GM12878 (cell line): ENCODE results near the gene ST8SIA1.

ENCODE experiments used
- POLR2A ChIP-seq: IDR thresholded peaks from 2 replicates; pipeline ENCODE4 v1.6.1; 2011; ENCODE audit warnings: low read depth, mild to moderate bottlenecking, low read length
- POLR2AphosphoS5 ChIP-seq: IDR thresholded peaks from 2 replicates; pipeline ENCODE4 v1.6.1; 2011; ENCODE audit warnings: mild to moderate bottlenecking, low read length, inconsistent platforms
- RAD51 ChIP-seq: fragments of 450-650 bp; IDR thresholded peaks from 2 replicates; pipeline ENCODE4 v1.6.1; 2016; ENCODE audit warnings: moderate library complexity, mild to moderate bottlenecking, inconsistent platforms
- TAF1 ChIP-seq: IDR thresholded peaks from 2 replicates; pipeline ENCODE4 v1.6.1; 2011; ENCODE audit warnings: mild to moderate bottlenecking, low read depth, low read length, borderline replicate concordance
- ZZZ3 ChIP-seq: IDR thresholded peaks from 2 replicates; pipeline ENCODE4 v1.6.1; 2011; ENCODE audit warnings: low read depth; ENCODE audit not compliant: control insufficient read depth, insufficient read length
- TF ChIP-seq, protein P1 (sequence below), 3 experiments: IDR thresholded peaks in 2 of 3; conservative IDR thresholded peaks in 1 of 3; 2 replicates each; pipeline ENCODE4 v1.5.1; 2011; ENCODE audit warnings: low read depth in 3 of 3, low read length in 3 of 3, mild to moderate bottlenecking in 3 of 3, control low read depth in 2 of 3, moderate library complexity in 2 of 3, inconsistent platforms in 1 of 3, mixed read lengths in 1 of 3; ENCODE audit not compliant: control insufficient read depth in 2 of 3, insufficient read depth in 1 of 3; ENCODE audit errors: extremely low read depth in 1 of 3

DNA sequence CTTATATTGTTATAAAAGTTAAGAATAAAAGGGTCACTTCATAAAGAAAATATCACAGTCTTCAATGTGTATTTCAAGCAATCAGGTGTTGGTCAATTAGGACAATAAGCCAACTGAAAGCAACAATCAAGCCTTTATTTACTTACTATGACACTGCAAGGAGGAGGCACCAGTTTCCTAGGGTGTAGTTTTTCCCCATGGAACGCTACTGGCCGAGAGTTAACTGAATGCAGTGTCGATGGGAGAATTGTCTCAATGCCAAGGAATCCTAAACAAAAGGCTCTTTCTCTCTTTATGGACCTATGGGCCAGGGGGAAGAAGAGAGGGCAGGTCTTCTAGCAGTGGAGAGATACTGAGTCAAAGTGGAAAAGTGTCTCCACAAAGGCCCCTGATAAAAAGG is 146.1 kb downstream of the ST8SIA1 start:
- TF ChIP-seq POLR2A = no peak
- TF ChIP-seq ZZZ3 = no peak
- TF ChIP-seq, protein P1, sequence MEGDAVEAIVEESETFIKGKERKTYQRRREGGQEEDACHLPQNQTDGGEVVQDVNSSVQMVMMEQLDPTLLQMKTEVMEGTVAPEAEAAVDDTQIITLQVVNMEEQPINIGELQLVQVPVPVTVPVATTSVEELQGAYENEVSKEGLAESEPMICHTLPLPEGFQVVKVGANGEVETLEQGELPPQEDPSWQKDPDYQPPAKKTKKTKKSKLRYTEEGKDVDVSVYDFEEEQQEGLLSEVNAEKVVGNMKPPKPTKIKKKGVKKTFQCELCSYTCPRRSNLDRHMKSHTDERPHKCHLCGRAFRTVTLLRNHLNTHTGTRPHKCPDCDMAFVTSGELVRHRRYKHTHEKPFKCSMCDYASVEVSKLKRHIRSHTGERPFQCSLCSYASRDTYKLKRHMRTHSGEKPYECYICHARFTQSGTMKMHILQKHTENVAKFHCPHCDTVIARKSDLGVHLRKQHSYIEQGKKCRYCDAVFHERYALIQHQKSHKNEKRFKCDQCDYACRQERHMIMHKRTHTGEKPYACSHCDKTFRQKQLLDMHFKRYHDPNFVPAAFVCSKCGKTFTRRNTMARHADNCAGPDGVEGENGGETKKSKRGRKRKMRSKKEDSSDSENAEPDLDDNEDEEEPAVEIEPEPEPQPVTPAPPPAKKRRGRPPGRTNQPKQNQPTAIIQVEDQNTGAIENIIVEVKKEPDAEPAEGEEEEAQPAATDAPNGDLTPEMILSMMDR (IDR thresholded peaks at IDR 0.05 in 2 of 3, conservative IDR thresholded peaks at IDR 0.05 in 1 of 3; ENCODE audit: control insufficient read depth in 2 of 3, extremely low read depth in 1 of 3, insufficient read depth in 1 of 3, low read depth in 3 of 3, low read length in 3 of 3) = no peak
- TF ChIP-seq TAF1 = no peak
- TF ChIP-seq POLR2AphosphoS5 = no peak
- no peak for TF ChIP-seq RAD51
